GM21423 (cell line): ENCODE results near the gene STK24.
A peak's percentile ranks its signal among the peaks of the same experiment; 100 is the strongest.

Source experiments
- ATAC-seq: cut with Tn5 transposase; IDR thresholded peaks from one replicate; pipeline ENCODE4 v1.9.1; 2021; ENCODE audit warnings: mild to moderate bottlenecking, moderate library complexity; ENCODE audit not compliant: unreplicated experiment

Gene STK24

GRCh38 chr13:98456413-98456845 is 120.5 kb downstream of the STK24 start:
- ATAC-seq = no peak

- no peak for ATAC-seq
Observed at GRCh38 chr13:98454389-98454881, 122.5 kb downstream of the STK24 start.

- ATAC-seq = no peak
Observed at GRCh38 chr13:98452851-98453843, 123.8 kb downstream of the STK24 start.

- no peak for ATAC-seq
Observed at GRCh38 chr13:98451676-98452470, 125.0 kb downstream of the STK24 start.

GRCh38 chr13:98450539-98451111 is 126.3 kb downstream of the STK24 start:
- no peak for ATAC-seq

GRCh38 chr13:98450026-98450425 is 126.9 kb downstream of the STK24 start:
- ATAC-seq = no peak

GRCh38 chr13:98449273-98449672 is 127.6 kb downstream of the STK24 start:
- ATAC-seq = no peak

GRCh38 chr13:98448642-98448928 is 128.3 kb downstream of the STK24 start:
- ATAC-seq = no peak

GRCh38 chr13:98447881-98448641 is 128.8 kb downstream of the STK24 start:
- no peak for ATAC-seq

- no peak for ATAC-seq
Observed at GRCh38 chr13:98447130-98447529, 129.8 kb downstream of the STK24 start.

GRCh38 chr13:98446234-98446621 is 130.7 kb downstream of the STK24 start:
- ATAC-seq = no peak

GRCh38 chr13:98445340-98446233 is 131.3 kb downstream of the STK24 start:
- peak; percentile 92 for ATAC-seq

GRCh38 chr13:98444381-98444780 is 132.5 kb downstream of the STK24 start:
- no peak for ATAC-seq

- no peak for ATAC-seq
Observed at GRCh38 chr13:98443800-98444325, 133.0 kb downstream of the STK24 start.

GRCh38 chr13:98443329-98443728 is 133.6 kb downstream of the STK24 start:
- no peak for ATAC-seq

- ATAC-seq = no peak
Observed at GRCh38 chr13:98442391-98443230, 134.3 kb downstream of the STK24 start.

- ATAC-seq = no peak
Observed at GRCh38 chr13:98441056-98441676, 135.7 kb downstream of the STK24 start.
